Thyroid gland (tissue), 4 donors: ENCODE results near the gene HIPK2.

Experiments
- CTCF ChIP-seq, 6 experiments: fragments of 200-600 bp in 3 of 6; fragments of 450-650 bp in 3 of 6; sonication (generic) in 3 of 6; IDR thresholded peaks; one replicate each; pipeline ENCODE4 v1.5.1; 2016 to 2019; ENCODE audit warnings: antibody characterized with exemption in 6 of 6, mild to moderate bottlenecking in 2 of 6, inconsistent platforms in 1 of 6, moderate library complexity in 1 of 6
- POLR2A ChIP-seq, 2 donors: fragments of 450-650 bp; IDR thresholded peaks; one replicate each; pipeline ENCODE4 v1.6.1; 2017; ENCODE audit warnings: antibody characterized with exemption in 2 of 2, mild to moderate bottlenecking in 2 of 2, moderate library complexity in 1 of 2

GRCh38 chr7:139735912-139736595 lies 41.7 kb downstream of the HIPK2 start:
- TF ChIP-seq CTCF (IDR thresholded peaks at IDR 0.05) = no peak
- TF ChIP-seq POLR2A (IDR thresholded peaks at IDR 0.05) = no peak
